ENCODE results near the gene SCN4B. TPM values are rescaled to one million over a fixed set of nuclear protein-coding genes. Genes with fewer than 3 reads are reported as not detected.

The SCN4B gene
- total RNA-seq (ENCODE audit: low replicate concordance): 3.6 and 7.1 TPM in 2 replicates

DNA sequence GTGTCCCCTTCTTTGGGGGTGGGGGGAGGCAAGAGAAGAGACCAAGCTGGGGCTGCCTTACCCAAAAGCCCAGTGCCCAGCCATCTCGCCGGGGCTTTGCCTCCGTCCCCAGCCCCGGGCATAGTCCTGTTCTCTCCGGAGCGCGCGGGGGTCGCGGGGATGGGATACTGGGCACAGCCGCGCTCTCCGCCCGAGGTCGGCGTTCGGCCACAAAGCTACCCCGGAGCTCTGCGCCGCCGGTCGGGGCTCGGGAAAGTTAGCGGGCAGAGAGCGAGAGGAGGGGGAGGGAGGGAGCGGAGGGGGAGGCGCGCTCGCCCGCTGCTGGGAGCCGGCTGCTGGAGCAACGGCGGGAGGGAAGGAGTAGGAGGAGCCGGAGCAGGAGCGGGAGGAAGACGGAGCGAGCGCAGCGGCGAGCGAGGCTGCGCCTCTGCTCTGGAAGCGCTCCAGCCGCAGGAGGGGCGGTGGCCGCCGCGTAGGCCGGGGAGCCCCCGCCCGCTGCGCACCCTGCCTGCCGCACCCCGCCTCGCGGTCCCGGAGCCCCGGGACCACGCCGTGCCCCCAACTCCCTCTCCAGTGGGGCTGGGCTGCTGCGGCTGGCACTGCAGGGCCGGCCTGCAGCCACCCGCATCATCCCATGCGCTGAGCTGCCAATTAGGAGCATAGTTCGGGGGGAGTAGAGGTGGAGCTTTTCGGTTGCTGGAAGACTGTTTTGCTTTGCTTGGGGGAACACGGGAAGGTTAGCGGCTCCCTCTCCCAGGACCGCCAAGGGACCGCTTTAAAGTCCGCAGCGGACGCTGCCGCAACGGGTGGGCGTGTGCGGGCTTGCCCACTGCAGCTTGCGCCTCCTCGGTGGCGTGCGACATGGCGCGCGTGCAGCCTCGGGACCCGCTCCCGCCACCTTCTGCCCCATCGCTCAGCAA, at the start of gene SCN4B:
Gene SCN4B (minus strand): TSS at position 272 of the 920 bp plus-strand sequence. CDS start 150 bp downstream, at position 122.
- H3K9me3 ChIP-seq (ENCODE audit: low read depth): no peaks in the 10 kb centered on the region
- H3K79me2 ChIP-seq (ENCODE audit: low read depth): no peaks in the 10 kb centered on the region
- no peaks in the 10 kb centered on the region for H4K20me1 ChIP-seq (ENCODE audit: low read depth)
- Mint-ChIP-seq H3K4me3 (peak within 1 kb of the TSS; percentile 83), H3K36me3 (no peaks in the 10 kb centered on the region), H3K4me1 (peaks cover 24% of the 10 kb centered on the region), H3K9me3 (peaks cover 2% of the 10 kb centered on the region), H3K27ac (no peak within 1 kb of the TSS), H3K27me3 (ENCODE audit: insufficient read depth, low read depth) (peaks cover 86% of the 10 kb centered on the region)
- H3K4me1 ChIP-seq: peaks cover 44% of the 10 kb centered on the region
- H3K4me2 ChIP-seq: peak within 1 kb of the TSS; percentile 99
- DNase-seq (ENCODE audit: low spot score): peak; percentile 93
- H3K9ac ChIP-seq: no peak within 1 kb of the TSS
- H3K4me3 ChIP-seq: peak within 1 kb of the TSS; percentile 83
- H3K36me3 ChIP-seq: no peaks in the 10 kb centered on the region
- no peak within 1 kb of the TSS for H3K27ac ChIP-seq
- peak within 1 kb of the TSS; percentile 98 for H2AFZ ChIP-seq (replicated peaks)
- H3K27me3 ChIP-seq: peaks cover 100% of the 10 kb centered on the region
- TF ChIP-seq EZH2phosphoT487 (IDR thresholded peaks at IDR 0.05): peak; percentile 66
- TF ChIP-seq, protein P1, sequence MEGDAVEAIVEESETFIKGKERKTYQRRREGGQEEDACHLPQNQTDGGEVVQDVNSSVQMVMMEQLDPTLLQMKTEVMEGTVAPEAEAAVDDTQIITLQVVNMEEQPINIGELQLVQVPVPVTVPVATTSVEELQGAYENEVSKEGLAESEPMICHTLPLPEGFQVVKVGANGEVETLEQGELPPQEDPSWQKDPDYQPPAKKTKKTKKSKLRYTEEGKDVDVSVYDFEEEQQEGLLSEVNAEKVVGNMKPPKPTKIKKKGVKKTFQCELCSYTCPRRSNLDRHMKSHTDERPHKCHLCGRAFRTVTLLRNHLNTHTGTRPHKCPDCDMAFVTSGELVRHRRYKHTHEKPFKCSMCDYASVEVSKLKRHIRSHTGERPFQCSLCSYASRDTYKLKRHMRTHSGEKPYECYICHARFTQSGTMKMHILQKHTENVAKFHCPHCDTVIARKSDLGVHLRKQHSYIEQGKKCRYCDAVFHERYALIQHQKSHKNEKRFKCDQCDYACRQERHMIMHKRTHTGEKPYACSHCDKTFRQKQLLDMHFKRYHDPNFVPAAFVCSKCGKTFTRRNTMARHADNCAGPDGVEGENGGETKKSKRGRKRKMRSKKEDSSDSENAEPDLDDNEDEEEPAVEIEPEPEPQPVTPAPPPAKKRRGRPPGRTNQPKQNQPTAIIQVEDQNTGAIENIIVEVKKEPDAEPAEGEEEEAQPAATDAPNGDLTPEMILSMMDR (IDR thresholded peaks at IDR 0.05): no peak
- TF ChIP-seq EZH2 (IDR thresholded peaks at IDR 0.05): peak; percentile 74
- H3F3A ChIP-seq (ENCODE audit: low read depth): peaks cover 29% of the 10 kb centered on the region

DNA sequence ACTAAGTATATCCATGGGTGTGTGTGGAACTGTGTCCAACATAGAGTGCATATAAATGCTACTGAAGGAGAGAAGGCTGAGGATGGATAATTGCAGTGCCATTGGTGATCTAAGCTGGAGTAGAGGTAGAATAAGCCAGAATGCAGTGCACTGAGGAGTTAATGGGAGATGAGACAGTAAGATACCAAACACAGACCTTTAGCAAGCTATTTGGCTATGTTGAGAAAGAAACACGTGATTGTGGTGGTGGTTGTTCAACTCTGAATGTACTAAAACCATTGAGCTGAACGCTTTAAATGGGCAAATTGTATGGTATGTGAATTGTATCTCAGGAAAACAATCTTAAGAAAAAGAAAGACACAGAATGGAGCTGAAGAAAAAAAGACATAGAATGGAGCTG, 49.3 kb upstream of the SCN4B start:
- Histone ChIP-seq H3K4me1 (peaks cover 4% of the 10 kb centered on the region), H3K4me3 (no peak overlapping the region), H4K20me1 (ENCODE audit: low read depth) (no peaks in the 10 kb centered on the region), H3K36me3 (no peaks in the 10 kb centered on the region), H3K9me3 (ENCODE audit: low read depth) (no peaks in the 10 kb centered on the region), H3K79me2 (ENCODE audit: low read depth) (no peaks in the 10 kb centered on the region), H3F3A (ENCODE audit: low read depth) (no peaks in the 10 kb centered on the region), H3K27me3 (no peaks in the 10 kb centered on the region), H2AFZ (replicated peaks) (no peak overlapping the region), H3K4me2 (no peak overlapping the region), H3K9ac (no peak overlapping the region), H3K27ac (no peak overlapping the region)
- DNase-seq (ENCODE audit: low spot score): no peak
- Mint-ChIP-seq H3K4me1 (peaks cover 2% of the 10 kb centered on the region), H3K27me3 (ENCODE audit: insufficient read depth, low read depth) (peaks cover 3% of the 10 kb centered on the region), H3K9me3 (no peaks in the 10 kb centered on the region), H3K36me3 (no peaks in the 10 kb centered on the region), H3K4me3 (no peak overlapping the region), H3K27ac (no peak overlapping the region)
- no peak for TF ChIP-seq EZH2 (IDR thresholded peaks at IDR 0.05)
- TF ChIP-seq, protein P1 (IDR thresholded peaks at IDR 0.05): no peak
- no peak for TF ChIP-seq EZH2phosphoT487 (IDR thresholded peaks at IDR 0.05)

DNA sequence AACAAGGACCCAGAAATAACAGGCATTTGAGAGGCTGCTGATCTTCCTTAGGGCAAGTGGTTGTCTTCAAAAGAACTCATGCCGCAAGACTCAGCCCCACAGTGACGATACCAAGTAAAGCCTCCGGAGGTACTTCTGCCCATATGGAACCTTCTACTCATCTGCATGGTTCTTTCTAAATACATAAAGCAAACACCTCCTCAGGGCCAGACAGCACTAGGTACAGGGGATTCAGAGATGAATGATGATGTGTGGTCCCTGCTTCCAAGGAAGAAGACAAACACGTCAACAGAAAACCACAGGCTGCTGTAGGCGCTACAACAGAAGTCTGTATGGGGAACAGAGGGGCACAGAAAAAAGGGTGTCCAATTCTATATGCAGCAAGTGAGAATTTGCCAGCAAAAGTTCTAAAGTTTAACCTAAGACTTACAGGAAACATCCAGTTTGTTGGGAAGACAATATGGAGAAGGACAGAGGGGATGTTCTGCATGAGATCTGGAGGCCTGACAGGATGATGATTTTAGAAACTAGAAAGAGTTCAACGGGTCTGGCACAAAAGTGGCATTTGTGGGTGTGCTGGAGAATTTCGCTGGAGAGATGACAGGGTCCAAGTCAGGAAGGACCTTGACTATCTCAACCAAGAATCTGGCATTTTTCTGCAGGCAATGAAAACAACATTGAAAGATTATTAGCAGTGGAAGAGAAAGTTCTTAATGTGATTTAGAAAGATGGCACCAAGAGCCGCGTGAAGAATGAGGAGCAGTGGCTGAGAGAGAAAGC, 48.5 kb upstream of the SCN4B start:
- no peaks in the 10 kb centered on the region for H3K79me2 ChIP-seq (ENCODE audit: low read depth)
- no peak overlapping the region for H3K27ac ChIP-seq
- H3K9ac ChIP-seq: no peak overlapping the region
- peaks cover 6% of the 10 kb centered on the region for H3K27me3 Mint-ChIP-seq (ENCODE audit: insufficient read depth, low read depth)
- H3K9me3 Mint-ChIP-seq: no peaks in the 10 kb centered on the region
- no peak for TF ChIP-seq EZH2phosphoT487 (IDR thresholded peaks at IDR 0.05)
- no peak for TF ChIP-seq EZH2 (IDR thresholded peaks at IDR 0.05)
- TF ChIP-seq, protein P1 (IDR thresholded peaks at IDR 0.05): no peak
- H3K4me3 ChIP-seq: no peak overlapping the region
- no peak overlapping the region for H2AFZ ChIP-seq (replicated peaks)
- H3K4me1 Mint-ChIP-seq: peaks cover 2% of the 10 kb centered on the region
- H3F3A ChIP-seq (ENCODE audit: low read depth): no peaks in the 10 kb centered on the region
- no peak overlapping the region for H3K27ac Mint-ChIP-seq
- DNase-seq (ENCODE audit: low spot score): no peak
- H3K27me3 ChIP-seq: no peaks in the 10 kb centered on the region
- no peaks in the 10 kb centered on the region for H3K4me1 ChIP-seq
- H3K9me3 ChIP-seq (ENCODE audit: low read depth): no peaks in the 10 kb centered on the region
- H3K36me3 ChIP-seq: no peaks in the 10 kb centered on the region
- H3K4me3 Mint-ChIP-seq: no peak overlapping the region
- no peaks in the 10 kb centered on the region for H4K20me1 ChIP-seq (ENCODE audit: low read depth)
- no peak overlapping the region for H3K4me2 ChIP-seq
- no peaks in the 10 kb centered on the region for H3K36me3 Mint-ChIP-seq

Measured in neural progenitor cell (in vitro differentiated cells).